ENCODE measurements around the gene AMDHD1. TPM values are rescaled to one million over a fixed set of nuclear protein-coding genes. Genes with fewer than 3 reads are reported as not detected.

The AMDHD1 gene
- total RNA-seq, 1 experiment from 2014 or later, result 1.6 TPM

GRCh38 chr12:95953000-95953399, 9.9 kb downstream of the AMDHD1 start:
- Mint-ChIP-seq H3K4me3 (no peak overlapping the region), H3K4me1 (peaks cover 34% of the 10 kb centered on the region), H3K27ac (no peak overlapping the region), H3K27me3 (ENCODE audit: low read depth) (no peaks in the 10 kb centered on the region), H3K9me3 (peaks cover 9% of the 10 kb centered on the region), H3K36me3 (no peaks in the 10 kb centered on the region)
- CTCF ChIA-PET, result interaction anchor here (1.5 to 2.2 kb wide), 2 partner anchors 10 to 18 kb away, joined by 3 to 9 read pairs; partner anchors contain the start of genes AMDHD1 and CCDC38
- DNase-seq (ENCODE audit: low spot score), result no peak
- POLR2A ChIA-PET, result no interaction called here
- TF ChIP-seq ARID4B (CRISPR knock-in tag; IDR thresholded peaks at IDR 0.05; ENCODE audit: borderline replicate concordance) (no peak), ZNF281 (CRISPR knock-in tag; IDR thresholded peaks at IDR 0.05) (no peak), ZNF138 (CRISPR knock-in tag; conservative IDR thresholded peaks at IDR 0.05) (no peak), ATF6 (CRISPR knock-in tag; IDR thresholded peaks at IDR 0.05) (no peak), SMAD3 (CRISPR knock-in tag; IDR thresholded peaks at IDR 0.05; ENCODE audit: borderline replicate concordance) (no peak), RELA (CRISPR knock-in tag; IDR thresholded peaks at IDR 0.05; ENCODE audit: borderline replicate concordance) (no peak), ZNF425 (CRISPR knock-in tag; conservative IDR thresholded peaks at IDR 0.05) (no peak), GABPB1 (CRISPR knock-in tag; IDR thresholded peaks at IDR 0.05) (no peak), ZNF219 (CRISPR knock-in tag; IDR thresholded peaks at IDR 0.05; ENCODE audit: borderline replicate concordance) (no peak), MAX (CRISPR knock-in tag; IDR thresholded peaks at IDR 0.05) (no peak), OVOL2 (CRISPR knock-in tag; IDR thresholded peaks at IDR 0.05; ENCODE audit: borderline replicate concordance) (no peak), NR2C2 (CRISPR knock-in tag; IDR thresholded peaks at IDR 0.05) (no peak)
- ATAC-seq, result no peak

GRCh38 chr12:95955549-95956159, 12.5 kb downstream of the AMDHD1 start:
- no peak for DNase-seq (ENCODE audit: low spot score)
- H3K27ac Mint-ChIP-seq, result no peak overlapping the region
- peaks cover 19% of the 10 kb centered on the region for H3K4me1 Mint-ChIP-seq
- POLR2A ChIA-PET, result no interaction called here
- H3K9me3 Mint-ChIP-seq, result peaks cover 9% of the 10 kb centered on the region
- H3K36me3 Mint-ChIP-seq, result no peaks in the 10 kb centered on the region
- peak; percentile 63 for ATAC-seq
- CTCF ChIA-PET, result interaction anchor here (1.6 to 3.5 kb wide), 4 partner anchors 12 to 43 kb away, joined by 4 to 15 read pairs (median 12); partner anchors contain the start of genes AMDHD1 and CCDC38
- H3K4me3 Mint-ChIP-seq, result no peak overlapping the region
- no peaks in the 10 kb centered on the region for H3K27me3 Mint-ChIP-seq (ENCODE audit: low read depth)
- TF ChIP-seq ZSCAN18 (CRISPR knock-in tag; IDR thresholded peaks at IDR 0.05) (no peak), E2F1 (CRISPR knock-in tag; IDR thresholded peaks at IDR 0.05) (no peak), MLX (CRISPR knock-in tag; IDR thresholded peaks at IDR 0.05) (no peak), ZNF671 (CRISPR knock-in tag; IDR thresholded peaks at IDR 0.05) (no peak), GABPB1 (CRISPR knock-in tag; IDR thresholded peaks at IDR 0.05) (no peak), OVOL2 (CRISPR knock-in tag; IDR thresholded peaks at IDR 0.05; ENCODE audit: borderline replicate concordance) (no peak), KAT7 (CRISPR knock-in tag; IDR thresholded peaks at IDR 0.05; ENCODE audit: borderline replicate concordance) (no peak)
